ENCODE data around the gene NPY2R. TPM values are rescaled to one million over a fixed set of nuclear protein-coding genes. Genes with fewer than 3 reads are reported as not detected.

Gene NPY2R
- total RNA-seq, 2 donors from 2014 or later, result 1.6 to 6.5 TPM

GRCh38 chr4:155245105-155245504 lies 36.7 kb downstream of the NPY2R start:
- no peaks in the 10 kb centered on the region for H3K27me3 ChIP-seq (replicated peaks; ENCODE audit: insufficient read depth)
- no peaks in the 10 kb centered on the region for H3K9me3 ChIP-seq
- no peak overlapping the region for H3K27ac ChIP-seq
- no peak for DNase-seq (ENCODE audit: low spot score)
- H3K4me3 ChIP-seq, result no peak overlapping the region
- H3K4me1 ChIP-seq (ENCODE audit: control insufficient read depth in 1 of 2, low read depth in 2 of 2), result no peaks in the 10 kb centered on the region
- TF ChIP-seq CTCF (IDR thresholded peaks at IDR 0.05), result no peak
- H3K36me3 ChIP-seq, result no peaks in the 10 kb centered on the region
- no peak for ATAC-seq (ENCODE audit: insufficient number of reproducible peaks, low FRiP score, low read depth)

GRCh38 chr4:155248002-155248896 lies 39.8 kb downstream of the NPY2R start:
- Histone ChIP-seq H3K4me3 (no peak overlapping the region), H3K4me1 (ENCODE audit: control insufficient read depth in 1 of 2, low read depth in 2 of 2) (no peaks in the 10 kb centered on the region), H3K27me3 (replicated peaks; ENCODE audit: insufficient read depth) (no peaks in the 10 kb centered on the region), H3K9me3 (no peaks in the 10 kb centered on the region), H3K27ac (no peak overlapping the region), H3K36me3 (no peaks in the 10 kb centered on the region)
- TF ChIP-seq CTCF (IDR thresholded peaks at IDR 0.05), result no peak
- DNase-seq (ENCODE audit: low spot score), result no peak
- peak; percentile 36 for ATAC-seq (ENCODE audit: insufficient number of reproducible peaks, low FRiP score, low read depth)

GRCh38 chr4:155249016-155249566 lies 40.7 kb downstream of the NPY2R start:
- Histone ChIP-seq H3K27me3 (replicated peaks; ENCODE audit: insufficient read depth) (no peaks in the 10 kb centered on the region), H3K9me3 (no peaks in the 10 kb centered on the region), H3K4me1 (ENCODE audit: control insufficient read depth in 1 of 2, low read depth in 2 of 2) (no peaks in the 10 kb centered on the region), H3K4me3 (no peak overlapping the region), H3K27ac (no peak overlapping the region), H3K36me3 (no peaks in the 10 kb centered on the region)
- ATAC-seq (ENCODE audit: insufficient number of reproducible peaks, low FRiP score, low read depth) (no peak), DNase-seq (ENCODE audit: low spot score) (no peak)
- no peak for TF ChIP-seq CTCF (IDR thresholded peaks at IDR 0.05)

GRCh38 chr4:155252327-155252726 lies 43.9 kb downstream of the NPY2R start:
- DNase-seq (ENCODE audit: low spot score) (no peak), ATAC-seq (ENCODE audit: insufficient number of reproducible peaks, low FRiP score, low read depth) (no peak)
- no peak for TF ChIP-seq CTCF (IDR thresholded peaks at IDR 0.05)
- H3K4me1 ChIP-seq (ENCODE audit: control insufficient read depth in 1 of 2, low read depth in 2 of 2), result no peaks in the 10 kb centered on the region
- no peak overlapping the region for H3K27ac ChIP-seq
- no peaks in the 10 kb centered on the region for H3K9me3 ChIP-seq
- no peaks in the 10 kb centered on the region for H3K27me3 ChIP-seq (replicated peaks; ENCODE audit: insufficient read depth)
- H3K36me3 ChIP-seq, result no peaks in the 10 kb centered on the region
- H3K4me3 ChIP-seq, result no peak overlapping the region

GRCh38 chr4:155263480-155263879 lies 55.0 kb downstream of the NPY2R start:
- ATAC-seq (ENCODE audit: insufficient number of reproducible peaks, low FRiP score, low read depth), result no peak
- no peak for DNase-seq (ENCODE audit: low spot score)
- TF ChIP-seq CTCF (IDR thresholded peaks at IDR 0.05), result no peak
- Histone ChIP-seq H3K27me3 (replicated peaks; ENCODE audit: insufficient read depth) (no peaks in the 10 kb centered on the region), H3K36me3 (no peaks in the 10 kb centered on the region), H3K27ac (no peak overlapping the region), H3K4me3 (no peak overlapping the region), H3K4me1 (ENCODE audit: control insufficient read depth in 1 of 2, low read depth in 2 of 2) (no peaks in the 10 kb centered on the region), H3K9me3 (no peaks in the 10 kb centered on the region)

Data from thoracic aorta (tissue), 2 donors.